ENCODE results near the gene CFAP20. TPM values are rescaled to one million over a fixed set of nuclear protein-coding genes. Genes with fewer than 3 reads are reported as not detected.
"Not testable (repeated sequence)": the region's sequence is repeated elsewhere in the genome, so short reads cannot be mapped to it uniquely, and the experiment has no call there.

Gene CFAP20
- total and polyA plus RNA-seq, 2 of the 13 experiments (the other 11 are each of a cell fraction or from before 2014, with no cell fraction given), result 73.1 to 87.4 TPM

GRCh38 chr16:58076514-58076913 lies 52.7 kb downstream of the CFAP20 start:
- no peak overlapping the region for H2AFZ ChIP-seq (ENCODE audit: low read length)
- no peak for FAIRE-seq
- in situ Hi-C loops (cut with HindIII; ENCODE audit: extremely low pct_ligation_motif_present, low pct_unique_long_range_greater_than_20kb), result no loop called here

GRCh38 chr16:58074657-58075056 lies 54.5 kb downstream of the CFAP20 start:
- no TSS peak for BruUV-seq (replicated peaks)
- H3K4me2 ChIP-seq (ENCODE audit: low read depth, low read length), result no peak overlapping the region
- no peak overlapping the region for H2AFZ ChIP-seq (ENCODE audit: low read length)
- FAIRE-seq (no peak), DNase-seq (ENCODE audit: low spot score) (no peak), ATAC-seq (no peak)
- in situ Hi-C loops (cut with HindIII; ENCODE audit: extremely low pct_ligation_motif_present, low pct_unique_long_range_greater_than_20kb) (no loop called here), intact Hi-C loops (cut with micrococcal nuclease; ENCODE audit: unreplicated experiment) (no loop called here)
- H3K4me3 ChIP-seq (replicated peaks in 1 of 3; ENCODE audit: insufficient read depth in 1 of 3, low read depth in 2 of 3, low read length in 3 of 3), result no peak overlapping the region
- CTCF ChIA-PET (ENCODE audit: low intra/inter-chr PET ratio, low total read pairs), result no interaction called here
- WGBS (ENCODE audit: low lambda C conversion rate), result 46% methylated on average over 4 of the region's 4 CpGs
- no peaks in the 10 kb centered on the region for H3K36me3 ChIP-seq (replicated peaks in 1 of 2; ENCODE audit: control insufficient read depth in 1 of 2, insufficient read depth in 2 of 2, low read length in 2 of 2)
- peaks cover 11% of the 10 kb centered on the region; the same call in 1 of the 2 replicates for H3K9me3 ChIP-seq (ENCODE audit: low read length)
- TF ChIP-seq ZNF12 (CRISPR knock-in tag; IDR thresholded peaks at IDR 0.05) (peak; percentile 88), ZNF180 (CRISPR knock-in tag; IDR thresholded peaks at IDR 0.05; ENCODE audit: borderline replicate concordance, low read depth) (no peak), THAP9 (CRISPR knock-in tag; IDR thresholded peaks at IDR 0.05; ENCODE audit: borderline replicate concordance) (no peak), ZNF121 (CRISPR knock-in tag; IDR thresholded peaks at IDR 0.05) (0 out of 2 replicates have a peak, but pooled peaks have one; percentile 41), EZH2 (conservative IDR thresholded peaks at IDR 0.05; ENCODE audit: low read depth, low read length) (no peak), IKZF4 (CRISPR knock-in tag; IDR thresholded peaks at IDR 0.05; ENCODE audit: borderline replicate concordance, low read depth, not compliant biosample characterization) (no peak), HNF4A (CRISPR knock-in tag; IDR thresholded peaks at IDR 0.05) (no peak)
- no peak overlapping the region for H3K27ac ChIP-seq (ENCODE audit: extremely low read length, insufficient read depth, low read length)
- no peaks in the 10 kb centered on the region for H3K79me2 ChIP-seq (ENCODE audit: insufficient read depth, low read length)
- H3K4me1 ChIP-seq (ENCODE audit: insufficient read depth, low read length), result no peaks in the 10 kb centered on the region
- POLR2A ChIA-PET, result no interaction called here
- H3K9ac ChIP-seq (ENCODE audit: insufficient read depth, low read depth, low read length), result no peak overlapping the region
- no peaks in the 10 kb centered on the region for H3K27me3 ChIP-seq (ENCODE audit: control insufficient read depth in 1 of 2, insufficient read depth in 2 of 2, low read length in 2 of 2)
- no peaks in the 10 kb centered on the region for H4K20me1 ChIP-seq (ENCODE audit: insufficient read depth, low read length)

More at GRCh38 chr16:58076514-58076913, 52.7 kb downstream of the CFAP20 start:
- peaks cover 11% of the 10 kb centered on the region; the same call in 1 of the 2 replicates for H3K9me3 ChIP-seq (ENCODE audit: low read length)
- H3K27ac ChIP-seq (ENCODE audit: extremely low read length, insufficient read depth, low read length), result no peak overlapping the region
- H3K4me3 ChIP-seq (replicated peaks in 1 of 3; ENCODE audit: insufficient read depth in 1 of 3, low read depth in 2 of 3, low read length in 3 of 3), result no peak overlapping the region
- no peaks in the 10 kb centered on the region for H3K4me1 ChIP-seq (ENCODE audit: insufficient read depth, low read length)
- intact Hi-C loops (cut with micrococcal nuclease; ENCODE audit: unreplicated experiment), result no loop called here
- H3K4me2 ChIP-seq (ENCODE audit: low read depth, low read length), result no peak overlapping the region
- 57% methylated on average over 1 of the region's 1 CpG for WGBS (ENCODE audit: low lambda C conversion rate)
- no peaks in the 10 kb centered on the region for H3K27me3 ChIP-seq (ENCODE audit: control insufficient read depth in 1 of 2, insufficient read depth in 2 of 2, low read length in 2 of 2)
- ATAC-seq, result no peak
- H3K9ac ChIP-seq (ENCODE audit: insufficient read depth, low read depth, low read length), result no peak overlapping the region
- POLR2A ChIA-PET, result no interaction called here
- DNase-seq (ENCODE audit: low spot score), result no peak
- no peaks in the 10 kb centered on the region for H3K79me2 ChIP-seq (ENCODE audit: insufficient read depth, low read length)
- H4K20me1 ChIP-seq (ENCODE audit: insufficient read depth, low read length), result no peaks in the 10 kb centered on the region
- TF ChIP-seq ZNF234 (CRISPR knock-in tag; conservative IDR thresholded peaks at IDR 0.05) (peak; percentile 88; the same call in 1 of the 2 replicates), RNF2 (conservative IDR thresholded peaks at IDR 0.05; ENCODE audit: low read depth) (no peak)
- no TSS peak for BruUV-seq (replicated peaks)
- H3K36me3 ChIP-seq (replicated peaks in 1 of 2; ENCODE audit: control insufficient read depth in 1 of 2, insufficient read depth in 2 of 2, low read length in 2 of 2), result no peaks in the 10 kb centered on the region
- CTCF ChIA-PET (ENCODE audit: low intra/inter-chr PET ratio, low total read pairs), result no interaction called here

- DNase-seq (ENCODE audit: low spot score); H3K27me3 ChIP-seq (ENCODE audit: control insufficient read depth in 1 of 2, insufficient read depth in 2 of 2, low read length in 2 of 2); H3K79me2 ChIP-seq (ENCODE audit: insufficient read depth, low read length); H3K4me3 ChIP-seq (replicated peaks in 1 of 3; ENCODE audit: insufficient read depth in 1 of 3, low read depth in 2 of 3, low read length in 3 of 3); BruUV-seq (replicated peaks); H3K36me3 ChIP-seq (replicated peaks in 1 of 2; ENCODE audit: control insufficient read depth in 1 of 2, insufficient read depth in 2 of 2, low read length in 2 of 2); ATAC-seq; POLR2A ChIA-PET; FAIRE-seq; H3K4me1 ChIP-seq (ENCODE audit: insufficient read depth, low read length); CTCF ChIA-PET (ENCODE audit: low intra/inter-chr PET ratio, low total read pairs); H3K4me2 ChIP-seq (ENCODE audit: low read depth, low read length); H3K9ac ChIP-seq (ENCODE audit: insufficient read depth, low read depth, low read length); H4K20me1 ChIP-seq (ENCODE audit: insufficient read depth, low read length); H2AFZ ChIP-seq (ENCODE audit: low read length); intact Hi-C loops (cut with micrococcal nuclease; ENCODE audit: unreplicated experiment); in situ Hi-C loops (cut with HindIII; ENCODE audit: extremely low pct_ligation_motif_present, low pct_unique_long_range_greater_than_20kb); H3K27ac ChIP-seq (ENCODE audit: extremely low read length, insufficient read depth, low read length): not testable (repeated sequence)
- peaks cover 11% of the 10 kb centered on the region; the same call in 1 of the 2 replicates for H3K9me3 ChIP-seq (ENCODE audit: low read length)
- 79% methylated on average over 2 of the region's 2 CpGs for WGBS (ENCODE audit: low lambda C conversion rate)
These were observed 56.1 kb downstream of the CFAP20 start for GRCh38 chr16:58073086-58073485.

All from HepG2 (cell line).